Posterior vena cava (tissue), 2 donors: ENCODE measurements around the gene RSBN1L. TPM values are rescaled to one million over a fixed set of nuclear protein-coding genes. Genes with fewer than 3 reads are reported as not detected.
A peak's percentile ranks its signal among the peaks of the same experiment; 100 is the strongest.
"Not testable (repeated sequence)": the region's sequence is repeated elsewhere in the genome, so short reads cannot be mapped to it uniquely, and the experiment has no call there.

Experiments used
- DNase-seq: peaks from one replicate; pipeline ENCODE4 v3.0.0-alpha.2; 2020; ENCODE audit warnings: low spot score
- intact Hi-C, 2 donors: fragments of 100-400 bp; cut with DNase I; formaldehyde crosslinking; loops; one replicate each; pipeline versions ENCODE4 v1.14.1 to v1.14.2; 2022 to 2023
- total RNA-seq, 2 donors: library from RNA; stranded (reverse); fragmentation: NEBNext Ultra II Directional; extraction: Animal tissue kit (Norgen Biotek cat#: 25700); gene quantifications; one replicate each; pipeline ENCODE4 v1.2.1, GENCODE V29; 2021
- donor health status: DM: yes; HTN: yes; CAD: no.
- donor health status: DM: yes; HTN: yes; CAD: no.

The RSBN1L gene
- total RNA-seq, 2 donors from 2014 or later, result 19.2 to 19.8 TPM

DNA sequence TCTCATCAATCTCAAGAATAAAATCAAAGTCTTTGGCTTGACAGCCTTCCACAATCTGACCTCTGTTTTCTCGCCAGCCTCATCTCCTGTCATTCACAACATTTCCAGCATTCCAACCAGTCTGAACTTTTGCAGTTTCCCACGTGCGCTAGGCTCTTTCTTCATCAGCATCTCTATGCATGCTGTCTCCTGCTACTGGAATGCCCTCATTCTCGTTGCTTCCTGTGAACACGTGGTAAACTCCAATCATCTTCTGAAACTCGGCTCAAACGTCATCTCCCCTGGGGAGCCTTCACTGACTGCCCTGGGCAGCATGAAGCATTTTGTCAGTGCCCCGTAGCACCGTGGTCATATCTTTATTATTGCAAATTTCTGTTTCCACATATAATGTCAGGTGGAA lies 12.2 kb upstream of the RSBN1L start:
- DNase-seq, result no peak
- intact Hi-C loops, result no loop called here

DNA sequence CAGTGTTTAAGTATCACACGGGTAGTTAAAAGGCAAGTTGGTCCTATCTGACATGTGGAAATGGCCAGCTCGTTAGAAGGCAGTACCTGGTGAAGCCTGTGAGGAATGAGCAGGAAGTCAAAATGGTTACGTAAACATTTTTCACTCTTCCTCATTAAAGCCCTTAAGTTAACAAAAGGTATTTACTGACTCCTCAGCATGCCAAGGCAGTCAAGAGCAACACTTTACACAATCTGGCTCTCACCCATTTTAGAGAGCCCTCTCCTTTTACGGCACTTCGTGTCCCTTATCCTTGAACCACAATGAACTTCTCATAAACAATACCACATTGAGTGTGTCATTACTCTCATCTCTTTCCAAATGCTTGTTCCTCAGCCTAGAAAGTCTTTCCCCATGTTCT lies 11.0 kb upstream of the RSBN1L start:
- DNase-seq, result no peak
- intact Hi-C loops, result no loop called here

DNA sequence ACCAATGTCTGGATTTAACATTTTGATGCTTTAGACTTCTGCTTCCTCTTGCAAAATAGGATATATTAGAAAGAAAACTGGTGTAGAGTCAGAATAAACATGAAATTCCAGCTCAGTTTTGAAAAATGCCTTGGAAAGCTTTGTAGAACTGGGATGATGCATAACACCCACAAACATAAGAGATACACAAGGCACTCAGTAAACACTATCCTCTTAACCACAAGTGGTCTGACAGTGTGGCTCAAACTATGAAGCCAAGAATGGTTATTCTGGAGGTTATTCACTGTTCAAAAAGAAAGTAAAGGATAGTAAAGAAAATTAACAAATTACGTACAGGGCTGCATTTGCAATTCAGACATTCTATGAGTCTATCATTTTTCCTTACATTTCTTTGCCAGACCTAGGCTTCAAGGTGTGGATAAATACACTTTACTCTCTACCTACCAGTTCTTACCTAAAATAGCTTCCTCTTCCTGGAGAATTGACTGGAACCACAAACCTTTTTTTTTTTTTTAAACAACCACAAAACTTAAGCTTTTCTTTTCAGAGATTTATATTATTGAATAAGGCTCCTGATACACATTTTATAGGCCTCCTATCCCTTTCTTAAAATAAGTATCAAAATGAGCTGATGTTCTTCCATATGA lies 9.0 kb upstream of the RSBN1L start:
- intact Hi-C loops, result no loop called here
- no peak for DNase-seq

GRCh38 chr7:77687747-77688144 lies 8.5 kb upstream of the RSBN1L start:
- DNase-seq, result no peak
- intact Hi-C loops, result no loop called here

GRCh38 chr7:77690289-77690688 lies 6.0 kb upstream of the RSBN1L start:
- no peak for DNase-seq
- intact Hi-C loops, result no loop called here

DNA sequence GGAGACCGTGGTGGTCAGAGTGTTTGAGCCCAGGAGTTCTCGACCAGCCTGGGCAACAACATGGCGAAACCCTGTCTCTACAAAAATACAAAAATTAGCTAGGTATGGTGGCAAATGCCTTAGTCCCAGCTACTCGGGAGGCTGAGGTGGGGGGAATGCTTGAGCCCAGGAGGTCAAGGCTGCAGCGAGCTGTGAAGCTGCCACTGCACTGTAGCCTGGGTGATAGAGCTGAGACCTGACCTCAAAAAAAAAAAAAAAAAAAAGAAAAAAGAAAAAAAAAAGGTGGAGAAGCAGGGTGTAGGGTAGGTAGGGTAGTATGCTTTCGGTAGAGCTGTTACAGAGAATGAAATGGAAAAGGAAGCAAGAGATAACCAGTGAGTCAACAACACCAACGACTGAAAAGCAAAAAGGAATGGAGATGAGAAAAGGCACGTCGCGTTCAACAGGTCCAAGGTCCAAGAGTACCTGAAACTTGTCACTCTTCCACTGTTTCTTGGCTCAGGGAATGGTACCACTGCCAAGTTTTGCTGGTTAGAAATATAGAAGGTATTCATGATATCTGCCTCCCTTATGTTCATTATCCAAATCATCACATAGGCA lies 4.3 kb upstream of the RSBN1L start:
- no peak for DNase-seq
- intact Hi-C loops, result loop anchor here in 1 of 2 donors (2.0 kb wide), 1 partner anchor 61 kb away; no protein-coding TSS in a partner anchor

DNA sequence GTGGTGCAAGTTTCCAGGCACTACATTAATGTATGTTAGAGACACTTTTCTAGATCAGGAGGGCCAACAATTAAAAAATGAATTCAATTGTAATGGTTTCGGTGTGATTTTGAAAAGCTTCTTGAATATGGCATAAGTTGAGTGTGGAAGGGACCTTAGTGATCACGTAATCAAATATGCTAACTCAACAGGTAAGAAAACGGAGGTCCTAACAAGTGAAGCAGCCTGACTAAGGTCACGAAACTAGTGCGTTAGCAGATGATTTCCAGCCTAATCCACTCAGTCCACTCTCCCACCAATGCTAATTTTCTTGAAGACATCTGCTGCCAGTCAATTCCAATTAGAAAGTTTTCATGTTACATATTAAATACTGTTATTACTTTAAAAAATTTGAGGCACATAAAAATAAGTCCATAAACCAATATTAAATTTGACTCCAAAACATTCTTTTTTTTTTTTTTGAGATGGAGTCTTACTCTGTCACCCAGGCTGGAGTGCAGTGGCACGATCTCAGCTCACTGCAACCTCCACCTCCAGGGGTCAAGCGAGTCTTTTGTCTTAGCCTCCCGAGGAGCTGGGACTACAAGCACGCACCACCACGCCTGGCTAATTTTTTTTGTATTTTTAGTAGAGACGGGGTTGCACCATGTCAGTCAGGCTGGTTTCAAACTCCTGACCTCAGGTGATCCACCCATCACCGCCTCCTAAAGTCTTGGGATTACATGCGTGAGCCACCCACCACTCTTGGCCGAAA lies 2.3 kb upstream of the RSBN1L start:
- intact Hi-C loops, result loop anchor here in 1 of 2 donors (2.0 kb wide), 1 partner anchor 59 kb away; no protein-coding TSS in a partner anchor
- no peak for DNase-seq

DNA sequence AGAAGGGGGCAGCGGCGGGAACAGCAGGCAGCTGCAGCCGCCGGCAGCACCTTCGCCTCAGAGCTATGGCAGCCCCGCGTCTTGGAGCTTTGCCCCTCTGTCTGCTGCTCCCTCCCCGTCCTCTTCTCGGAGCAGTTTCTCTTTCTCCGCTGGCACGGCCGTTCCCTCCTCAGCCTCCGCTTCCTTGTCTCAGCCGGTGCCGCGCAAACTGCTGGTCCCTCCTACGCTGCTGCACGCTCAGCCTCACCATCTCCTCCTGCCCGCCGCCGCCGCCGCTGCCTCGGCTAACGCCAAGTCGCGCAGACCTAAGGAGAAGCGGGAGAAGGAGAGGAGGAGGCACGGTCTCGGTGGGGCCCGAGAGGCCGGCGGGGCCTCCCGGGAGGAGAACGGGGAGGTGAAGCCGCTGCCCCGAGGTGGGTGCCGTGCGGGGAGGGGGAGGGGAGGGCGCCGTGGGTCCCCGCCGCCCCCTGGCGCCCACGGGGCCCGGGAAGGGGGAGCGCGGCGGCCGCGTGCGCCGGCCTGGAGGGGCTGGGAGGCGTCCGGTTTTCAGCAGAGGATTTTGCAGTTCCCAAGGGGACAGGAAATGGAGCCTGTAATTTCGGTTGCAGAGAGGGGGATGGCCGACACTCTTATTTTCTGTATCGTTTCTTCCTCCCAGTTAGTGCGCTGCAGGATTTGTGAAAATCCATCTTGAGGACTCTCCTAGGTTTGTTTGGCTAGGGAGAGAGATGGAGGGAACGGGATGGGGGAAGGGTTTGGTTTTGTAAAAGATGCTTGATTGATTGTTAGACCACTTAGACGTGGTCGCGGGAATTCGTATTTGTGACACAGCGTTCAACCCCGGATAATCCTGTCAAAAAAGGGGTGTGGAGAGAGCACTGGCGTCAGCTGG lies 630 bp downstream of the RSBN1L start:
- intact Hi-C loops, result no loop called here
- peak; percentile 85 for DNase-seq

DNA sequence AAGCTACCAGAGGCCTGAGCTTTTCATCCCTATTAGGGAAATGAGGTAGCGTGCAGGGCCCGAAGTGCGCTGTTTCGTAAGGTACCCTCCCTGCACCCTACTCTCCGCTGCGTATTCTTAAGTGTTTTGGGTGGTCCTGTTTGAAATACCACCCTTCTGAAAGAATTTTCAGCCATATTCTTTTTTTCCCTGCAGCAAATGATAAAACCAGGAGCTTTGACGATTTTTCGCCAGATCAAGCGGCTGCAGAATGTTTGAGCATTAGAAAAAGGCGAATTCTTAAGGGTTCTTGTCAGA lies 1.2 kb downstream of the RSBN1L start:
- intact Hi-C loops, result no loop called here
- no peak for DNase-seq

DNA sequence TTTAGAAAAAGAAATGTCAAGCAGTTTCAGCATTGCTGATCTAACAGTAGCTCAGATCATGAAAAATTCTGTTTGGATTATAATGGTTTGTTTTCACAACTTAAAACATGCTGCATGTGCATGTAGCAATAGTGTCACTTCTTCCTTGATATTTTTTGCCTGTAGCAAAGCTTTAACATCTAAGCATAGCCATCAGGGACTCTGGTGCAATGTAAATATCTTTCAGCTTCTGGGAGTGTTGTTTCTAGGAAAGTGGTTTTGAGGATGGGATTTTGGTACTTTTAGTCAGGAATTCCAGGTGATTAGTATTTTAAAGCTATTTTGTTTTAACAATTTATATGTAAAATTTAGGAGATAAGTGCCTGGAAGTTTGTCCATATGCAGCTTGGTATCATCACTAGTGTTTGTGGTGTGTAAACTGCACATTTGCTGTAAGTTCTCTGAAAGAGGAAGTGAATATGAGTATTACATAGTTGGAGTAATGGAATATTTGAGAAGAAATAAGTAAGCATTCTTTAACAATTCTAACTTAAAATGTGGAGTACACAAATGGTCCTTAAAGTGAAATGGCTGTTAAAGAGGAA lies 1.9 kb downstream of the RSBN1L start:
- intact Hi-C loops, result no loop called here
- no peak for DNase-seq

GRCh38 chr7:77699056-77699455 lies 2.8 kb downstream of the RSBN1L start:
- intact Hi-C loops, result no loop called here
- no peak for DNase-seq

GRCh38 chr7:77702513-77702912 lies 6.3 kb downstream of the RSBN1L start:
- intact Hi-C loops, result no loop called here
- no peak for DNase-seq

DNA sequence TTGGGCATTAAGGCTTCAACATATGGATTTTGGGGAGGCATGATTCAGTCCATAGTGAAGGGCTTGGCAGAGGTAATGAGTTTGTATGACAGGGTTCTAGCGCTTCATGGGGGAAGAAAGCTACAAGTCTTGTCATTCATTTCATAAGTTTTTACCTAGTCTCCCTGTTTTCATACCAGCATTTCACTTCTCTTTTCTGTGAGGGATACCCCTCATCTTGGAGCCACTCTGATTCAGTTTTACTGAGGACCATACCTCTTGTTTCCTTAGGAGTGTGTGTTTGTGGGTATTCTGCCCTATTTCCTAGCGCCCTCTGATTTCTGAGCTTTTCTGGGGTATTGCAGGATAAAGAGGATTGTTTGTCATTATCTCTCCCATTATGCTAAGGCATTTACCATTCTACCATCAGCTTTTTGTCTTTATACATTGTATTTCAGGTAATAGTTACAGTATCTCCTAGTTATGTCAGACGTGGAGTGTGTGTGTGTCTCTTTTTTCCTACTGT lies 6.8 kb downstream of the RSBN1L start:
- DNase-seq, result no peak
- intact Hi-C loops, result no loop called here

- DNase-seq, intact Hi-C loops: not testable (repeated sequence)
These were observed 7.4 kb downstream of the RSBN1L start for GRCh38 chr7:77703669-77704068.

DNA sequence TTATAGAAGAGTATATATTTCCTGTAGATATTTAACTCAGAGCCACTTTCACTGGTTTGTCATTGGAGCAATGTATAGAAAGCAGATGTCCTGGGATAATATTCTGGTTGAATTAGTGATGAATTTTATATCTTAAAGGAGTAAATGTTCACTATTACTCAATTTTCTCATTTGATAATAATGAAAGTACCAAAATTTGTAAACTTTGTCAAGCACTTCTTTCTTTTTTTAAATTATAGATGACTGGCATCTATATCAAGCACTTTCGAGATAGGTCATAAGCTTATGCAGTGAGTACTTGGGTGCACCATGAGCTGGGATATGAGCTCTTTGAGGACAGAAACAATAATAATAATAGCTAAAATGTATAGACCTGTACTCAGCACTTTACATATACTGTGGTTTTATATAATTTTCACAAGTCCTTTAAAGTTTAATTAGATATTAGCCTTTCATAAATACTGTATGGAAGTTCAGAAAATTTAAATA lies 11.3 kb downstream of the RSBN1L start:
- intact Hi-C loops, result no loop called here
- DNase-seq, result no peak

GRCh38 chr7:77710067-77710466 lies 13.8 kb downstream of the RSBN1L start:
- no peak for DNase-seq
- intact Hi-C loops, result no loop called here

- no peak for DNase-seq
- intact Hi-C loops, result no loop called here
These were observed 14.6 kb downstream of the RSBN1L start for GRCh38 chr7:77710861-77711260.

DNA sequence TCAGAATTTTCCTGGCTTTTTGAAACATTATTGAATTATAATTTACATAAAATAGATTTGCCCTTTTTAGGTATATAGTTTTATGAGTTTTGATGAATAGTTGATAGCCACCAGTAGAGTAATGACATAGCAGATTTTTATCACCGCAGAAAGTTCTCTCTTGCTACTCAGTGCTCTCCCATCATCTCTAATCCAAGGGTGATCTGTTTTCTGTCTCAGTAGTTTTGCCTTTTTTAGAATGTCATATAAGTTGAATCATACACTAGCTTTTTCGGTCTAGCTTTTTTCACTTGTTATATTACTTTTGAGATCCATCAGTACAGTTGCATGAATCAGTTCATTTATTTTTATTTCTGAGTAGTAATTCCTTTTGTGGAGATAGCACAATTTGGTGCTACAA lies 17.9 kb downstream of the RSBN1L start:
- intact Hi-C loops, result no loop called here
- DNase-seq, result no peak

DNA sequence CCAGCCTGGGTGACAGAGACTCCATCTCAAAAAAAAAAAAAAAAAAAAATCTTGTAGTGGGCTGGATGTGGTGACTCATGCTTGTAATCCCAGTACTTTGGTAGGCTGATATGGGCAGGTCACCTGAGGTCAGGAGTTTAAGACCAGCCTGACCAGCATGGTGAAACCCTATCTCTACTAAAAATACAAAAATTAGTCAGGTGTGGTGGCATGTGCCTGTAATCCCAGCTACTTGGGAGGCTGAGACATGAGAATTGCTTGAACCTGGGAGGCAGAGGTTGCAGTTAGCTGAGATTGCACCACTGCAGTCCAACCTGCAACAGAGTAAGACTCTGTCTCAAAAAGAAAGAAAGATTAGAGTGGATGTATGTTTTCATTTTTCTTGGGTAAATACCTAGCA lies 18.7 kb downstream of the RSBN1L start:
- intact Hi-C loops, DNase-seq: not testable (repeated sequence)
